HepG2 (cell line): ENCODE results near the gene APLP1. TPM values are rescaled to one million over a fixed set of nuclear protein-coding genes. Genes with fewer than 3 reads are reported as not detected.

Experiments
- ARNT2 ChIP-seq: sonication (generic); formaldehyde crosslinking; IDR thresholded peaks from 2 replicates; pipeline ENCODE4 v1.8.0; 2022; ENCODE audit warnings: mild to moderate bottlenecking, low read depth, missing genetic modification reagents, moderate library complexity
- HOXA7 ChIP-seq: sonication (generic); formaldehyde crosslinking; IDR thresholded peaks from 2 replicates; pipeline ENCODE4 v1.8.1; 2022; ENCODE audit warnings: mild to moderate bottlenecking, missing genetic modification reagents, moderate library complexity
- NBN ChIP-seq: fragments of 450-650 bp; conservative IDR thresholded peaks from 2 replicates; pipeline ENCODE4 v1.6.1; 2017
- NONO ChIP-seq, 2 experiments: fragments of 450-650 bp in 1 of 2; sonication (generic) in 1 of 2; formaldehyde crosslinking in 1 of 2; IDR thresholded peaks in 1 of 2; conservative IDR thresholded peaks in 1 of 2; 2 replicates each; pipeline versions ENCODE4 v1.6.1 to v1.8.0; 2017 to 2022; ENCODE audit warnings: mild to moderate bottlenecking in 1 of 2, missing genetic modification reagents in 1 of 2, moderate library complexity in 1 of 2
- RELA ChIP-seq: sonication (generic); formaldehyde crosslinking; IDR thresholded peaks from 2 replicates; pipeline ENCODE4 v1.4.0; 2020; ENCODE audit warnings: missing genetic modification reagents
- SAFB2 ChIP-seq: sonication (generic); formaldehyde crosslinking; IDR thresholded peaks from 2 replicates; pipeline ENCODE4 v1.5.1; 2020; ENCODE audit warnings: missing genetic modification reagents, low read depth, mild to moderate bottlenecking, borderline replicate concordance
- XBP1 ChIP-seq: sonication (generic); formaldehyde crosslinking; IDR thresholded peaks from 2 replicates; pipeline ENCODE4 v1.5.0; 2020; ENCODE audit warnings: missing genetic modification reagents
- ZBTB7B ChIP-seq: sonication (generic); formaldehyde crosslinking; IDR thresholded peaks from 2 replicates; pipeline ENCODE4 v1.4.0; 2020; ENCODE audit warnings: missing genetic modification reagents
- ZNF331 ChIP-seq: sonication (generic); formaldehyde crosslinking; IDR thresholded peaks from 2 replicates; pipeline ENCODE4 v1.4.0; 2020; ENCODE audit warnings: missing genetic modification reagents
- ZNF713 ChIP-seq: sonication (generic); formaldehyde crosslinking; IDR thresholded peaks from 2 replicates; pipeline ENCODE4 v1.4.0; 2020; ENCODE audit warnings: mild to moderate bottlenecking, missing genetic modification reagents
- ZNF777 ChIP-seq: sonication (generic); formaldehyde crosslinking; IDR thresholded peaks from 2 replicates; pipeline ENCODE4 v1.4.0; 2020; ENCODE audit warnings: missing genetic modification reagents
- polyA plus RNA-seq, 8 experiments: library from polyadenylated mRNA; depleted of rRNA in 3 of 8; stranded (reverse) in 7 of 8; unstranded in 1 of 8; fragments of >200 nt; fragmentation: Illumina TruSeq in 4 of 8; extraction: Trizol in 4 of 8; gene quantifications; 2 replicates each; pipeline versions ENCODE4 v1.2.1 to v1.2.3, GENCODE V29; 2011 to 2016; ENCODE audit warnings: low read depth in 4 of 8, missing spikeins in 1 of 8, mixed read lengths in 1 of 8; ENCODE audit not compliant: insufficient read depth in 1 of 8
- total RNA-seq, 5 experiments: library from RNA; depleted of rRNA; stranded (reverse); fragments of >200 nt; fragmentation: Illumina TruSeq; extraction: Trizol; gene quantifications; 2 replicates each; pipeline ENCODE4 v1.2.3, GENCODE V29; 2016; ENCODE audit warnings: low read depth in 1 of 5
- TF ChIP-seq, protein P1 (sequence below): sonication (generic); formaldehyde crosslinking; IDR thresholded peaks from 2 replicates; pipeline ENCODE4 v1.5.1; 2020; ENCODE audit warnings: mild to moderate bottlenecking, missing genetic modification reagents, moderate library complexity
- TF ChIP-seq, protein P2 (sequence below): sonication (generic); formaldehyde crosslinking; IDR thresholded peaks from 2 replicates; pipeline ENCODE4 v1.8.0; 2022; ENCODE audit warnings: missing genetic modification reagents, mild to moderate bottlenecking, borderline replicate concordance
- TF ChIP-seq, protein P3 (sequence below): sonication (generic); formaldehyde crosslinking; IDR thresholded peaks from 2 replicates; pipeline ENCODE4 v1.9.0; 2021; ENCODE audit warnings: missing genetic modification reagents, mild to moderate bottlenecking, borderline replicate concordance
- TF ChIP-seq, protein P4 (sequence below): IDR thresholded peaks from 2 replicates; pipeline ENCODE4 v1.6.1; 2012; ENCODE audit warnings: inconsistent platforms
- TF ChIP-seq, protein P5 (sequence below): sonication (generic); formaldehyde crosslinking; IDR thresholded peaks from 2 replicates; pipeline ENCODE4 v1.4.0; 2020; ENCODE audit warnings: mild to moderate bottlenecking, missing genetic modification reagents, borderline replicate concordance

The APLP1 gene
- total and polyA plus RNA-seq, 2 of the 13 experiments (the other 11 are each of a cell fraction or from before 2014, with no cell fraction given), result 2.0 to 2.9 TPM

DNA sequence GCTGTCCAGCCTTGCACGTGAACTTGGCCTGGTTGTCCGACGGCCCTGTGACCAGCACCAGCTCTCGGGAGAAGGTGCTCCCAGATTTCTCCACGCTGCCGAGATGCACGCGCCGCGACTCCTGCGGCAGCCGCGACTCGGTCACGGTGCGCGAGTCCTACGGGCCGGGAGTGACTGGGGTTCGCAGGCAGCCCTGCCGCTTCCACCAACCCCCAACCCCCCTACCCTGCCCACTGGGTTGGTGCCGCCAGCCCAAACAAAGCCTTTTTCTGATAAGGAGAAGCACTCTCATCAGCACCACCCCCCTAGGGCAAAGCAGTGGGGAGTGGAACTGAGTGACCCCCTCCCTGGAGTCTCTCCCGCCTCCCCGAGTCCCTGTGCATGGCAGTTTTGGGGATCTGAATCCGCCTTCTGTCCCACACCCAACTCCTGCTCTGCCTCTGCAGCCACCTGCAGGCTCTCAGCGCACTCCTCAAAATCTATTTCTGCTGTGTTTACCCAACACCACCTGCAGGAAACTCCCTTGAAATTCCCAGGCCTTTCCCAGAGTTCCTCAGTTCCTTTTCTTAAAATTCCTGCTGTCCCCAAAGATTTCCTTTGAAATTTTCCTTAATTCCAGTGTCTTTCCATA lies 22.2 kb upstream of the APLP1 start (continued):
- TF ChIP-seq, protein P1, sequence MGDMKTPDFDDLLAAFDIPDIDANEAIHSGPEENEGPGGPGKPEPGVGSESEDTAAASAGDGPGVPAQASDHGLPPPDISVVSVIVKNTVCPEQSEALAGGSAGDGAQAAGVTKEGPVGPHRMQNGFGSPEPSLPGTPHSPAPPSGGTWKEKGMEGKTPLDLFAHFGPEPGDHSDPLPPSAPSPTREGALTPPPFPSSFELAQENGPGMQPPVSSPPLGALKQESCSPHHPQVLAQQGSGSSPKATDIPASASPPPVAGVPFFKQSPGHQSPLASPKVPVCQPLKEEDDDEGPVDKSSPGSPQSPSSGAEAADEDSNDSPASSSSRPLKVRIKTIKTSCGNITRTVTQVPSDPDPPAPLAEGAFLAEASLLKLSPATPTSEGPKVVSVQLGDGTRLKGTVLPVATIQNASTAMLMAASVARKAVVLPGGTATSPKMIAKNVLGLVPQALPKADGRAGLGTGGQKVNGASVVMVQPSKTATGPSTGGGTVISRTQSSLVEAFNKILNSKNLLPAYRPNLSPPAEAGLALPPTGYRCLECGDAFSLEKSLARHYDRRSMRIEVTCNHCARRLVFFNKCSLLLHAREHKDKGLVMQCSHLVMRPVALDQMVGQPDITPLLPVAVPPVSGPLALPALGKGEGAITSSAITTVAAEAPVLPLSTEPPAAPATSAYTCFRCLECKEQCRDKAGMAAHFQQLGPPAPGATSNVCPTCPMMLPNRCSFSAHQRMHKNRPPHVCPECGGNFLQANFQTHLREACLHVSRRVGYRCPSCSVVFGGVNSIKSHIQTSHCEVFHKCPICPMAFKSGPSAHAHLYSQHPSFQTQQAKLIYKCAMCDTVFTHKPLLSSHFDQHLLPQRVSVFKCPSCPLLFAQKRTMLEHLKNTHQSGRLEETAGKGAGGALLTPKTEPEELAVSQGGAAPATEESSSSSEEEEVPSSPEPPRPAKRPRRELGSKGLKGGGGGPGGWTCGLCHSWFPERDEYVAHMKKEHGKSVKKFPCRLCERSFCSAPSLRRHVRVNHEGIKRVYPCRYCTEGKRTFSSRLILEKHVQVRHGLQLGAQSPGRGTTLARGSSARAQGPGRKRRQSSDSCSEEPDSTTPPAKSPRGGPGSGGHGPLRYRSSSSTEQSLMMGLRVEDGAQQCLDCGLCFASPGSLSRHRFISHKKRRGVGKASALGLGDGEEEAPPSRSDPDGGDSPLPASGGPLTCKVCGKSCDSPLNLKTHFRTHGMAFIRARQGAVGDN (CRISPR knock-in tag), result 0 out of 2 replicates have a peak, but pooled peaks have one; percentile 67
- TF ChIP-seq, protein P2, sequence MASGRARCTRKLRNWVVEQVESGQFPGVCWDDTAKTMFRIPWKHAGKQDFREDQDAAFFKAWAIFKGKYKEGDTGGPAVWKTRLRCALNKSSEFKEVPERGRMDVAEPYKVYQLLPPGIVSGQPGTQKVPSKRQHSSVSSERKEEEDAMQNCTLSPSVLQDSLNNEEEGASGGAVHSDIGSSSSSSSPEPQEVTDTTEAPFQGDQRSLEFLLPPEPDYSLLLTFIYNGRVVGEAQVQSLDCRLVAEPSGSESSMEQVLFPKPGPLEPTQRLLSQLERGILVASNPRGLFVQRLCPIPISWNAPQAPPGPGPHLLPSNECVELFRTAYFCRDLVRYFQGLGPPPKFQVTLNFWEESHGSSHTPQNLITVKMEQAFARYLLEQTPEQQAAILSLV (CRISPR knock-in tag), result 0 out of 2 replicates have a peak, but pooled peaks have one; percentile 1
- TF ChIP-seq, protein P3, sequence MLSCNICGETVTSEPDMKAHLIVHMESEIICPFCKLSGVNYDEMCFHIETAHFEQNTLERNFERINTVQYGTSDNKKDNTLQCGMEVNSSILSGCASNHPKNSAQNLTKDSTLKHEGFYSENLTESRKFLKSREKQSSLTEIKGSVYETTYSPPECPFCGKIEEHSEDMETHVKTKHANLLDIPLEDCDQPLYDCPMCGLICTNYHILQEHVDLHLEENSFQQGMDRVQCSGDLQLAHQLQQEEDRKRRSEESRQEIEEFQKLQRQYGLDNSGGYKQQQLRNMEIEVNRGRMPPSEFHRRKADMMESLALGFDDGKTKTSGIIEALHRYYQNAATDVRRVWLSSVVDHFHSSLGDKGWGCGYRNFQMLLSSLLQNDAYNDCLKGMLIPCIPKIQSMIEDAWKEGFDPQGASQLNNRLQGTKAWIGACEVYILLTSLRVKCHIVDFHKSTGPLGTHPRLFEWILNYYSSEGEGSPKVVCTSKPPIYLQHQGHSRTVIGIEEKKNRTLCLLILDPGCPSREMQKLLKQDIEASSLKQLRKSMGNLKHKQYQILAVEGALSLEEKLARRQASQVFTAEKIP (CRISPR knock-in tag), result no peak
- TF ChIP-seq ARNT2 (peak; percentile 70; the same call in 1 of the 2 replicates), ZNF331 (0 out of 2 replicates have a peak, but pooled peaks have one; percentile 33), ZNF713 (CRISPR knock-in tag) (no peak), HOXA7 (0 out of 2 replicates have a peak, but pooled peaks have one; percentile 39), ZBTB7B (CRISPR knock-in tag) (no peak), NONO (IDR thresholded peaks at IDR 0.05) (no peak), NONO (CRISPR knock-in tag; conservative IDR thresholded peaks at IDR 0.05) (peak; percentile 17; the same call in 1 of the 2 replicates), RELA (no peak), NBN (no peak), XBP1 (no peak), ZNF777 (peak; percentile 54; the same call in 1 of the 2 replicates), SAFB2 (CRISPR knock-in tag) (0 out of 2 replicates have a peak, but pooled peaks have one; percentile 22)
- TF ChIP-seq, protein P4, sequence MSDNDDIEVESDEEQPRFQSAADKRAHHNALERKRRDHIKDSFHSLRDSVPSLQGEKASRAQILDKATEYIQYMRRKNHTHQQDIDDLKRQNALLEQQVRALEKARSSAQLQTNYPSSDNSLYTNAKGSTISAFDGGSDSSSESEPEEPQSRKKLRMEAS, result peak; percentile 48; the same call in 1 of the 2 replicates
- TF ChIP-seq, protein P5, sequence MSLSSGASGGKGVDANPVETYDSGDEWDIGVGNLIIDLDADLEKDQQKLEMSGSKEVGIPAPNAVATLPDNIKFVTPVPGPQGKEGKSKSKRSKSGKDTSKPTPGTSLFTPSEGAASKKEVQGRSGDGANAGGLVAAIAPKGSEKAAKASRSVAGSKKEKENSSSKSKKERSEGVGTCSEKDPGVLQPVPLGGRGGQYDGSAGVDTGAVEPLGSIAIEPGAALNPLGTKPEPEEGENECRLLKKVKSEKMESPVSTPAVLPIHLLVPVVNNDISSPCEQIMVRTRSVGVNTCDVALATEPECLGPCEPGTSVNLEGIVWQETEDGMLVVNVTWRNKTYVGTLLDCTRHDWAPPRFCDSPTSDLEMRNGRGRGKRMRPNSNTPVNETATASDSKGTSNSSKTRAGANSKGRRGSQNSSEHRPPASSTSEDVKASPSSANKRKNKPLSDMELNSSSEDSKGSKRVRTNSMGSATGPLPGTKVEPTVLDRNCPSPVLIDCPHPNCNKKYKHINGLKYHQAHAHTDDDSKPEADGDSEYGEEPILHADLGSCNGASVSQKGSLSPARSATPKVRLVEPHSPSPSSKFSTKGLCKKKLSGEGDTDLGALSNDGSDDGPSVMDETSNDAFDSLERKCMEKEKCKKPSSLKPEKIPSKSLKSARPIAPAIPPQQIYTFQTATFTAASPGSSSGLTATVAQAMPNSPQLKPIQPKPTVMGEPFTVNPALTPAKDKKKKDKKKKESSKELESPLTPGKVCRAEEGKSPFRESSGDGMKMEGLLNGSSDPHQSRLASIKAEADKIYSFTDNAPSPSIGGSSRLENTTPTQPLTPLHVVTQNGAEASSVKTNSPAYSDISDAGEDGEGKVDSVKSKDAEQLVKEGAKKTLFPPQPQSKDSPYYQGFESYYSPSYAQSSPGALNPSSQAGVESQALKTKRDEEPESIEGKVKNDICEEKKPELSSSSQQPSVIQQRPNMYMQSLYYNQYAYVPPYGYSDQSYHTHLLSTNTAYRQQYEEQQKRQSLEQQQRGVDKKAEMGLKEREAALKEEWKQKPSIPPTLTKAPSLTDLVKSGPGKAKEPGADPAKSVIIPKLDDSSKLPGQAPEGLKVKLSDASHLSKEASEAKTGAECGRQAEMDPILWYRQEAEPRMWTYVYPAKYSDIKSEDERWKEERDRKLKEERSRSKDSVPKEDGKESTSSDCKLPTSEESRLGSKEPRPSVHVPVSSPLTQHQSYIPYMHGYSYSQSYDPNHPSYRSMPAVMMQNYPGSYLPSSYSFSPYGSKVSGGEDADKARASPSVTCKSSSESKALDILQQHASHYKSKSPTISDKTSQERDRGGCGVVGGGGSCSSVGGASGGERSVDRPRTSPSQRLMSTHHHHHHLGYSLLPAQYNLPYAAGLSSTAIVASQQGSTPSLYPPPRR (CRISPR knock-in tag), result 0 out of 2 replicates have a peak, but pooled peaks have one; percentile 7
